Measurements from ENCODE around the gene SLC9A9. TPM values are rescaled to one million over a fixed set of nuclear protein-coding genes. Genes with fewer than 3 reads are reported as not detected.

SLC9A9 gene
- total and polyA plus RNA-seq, 9 of the 15 experiments (the other 6 are each of a cell fraction or from before 2014, with no cell fraction given): 0.03 to 0.13 TPM; not detected in 7

- TF ChIP-seq ID3 (CRISPR knock-in tag; IDR thresholded peaks at IDR 0.05) (no peak), ID3 (tag; IDR thresholded peaks at IDR 0.05) (0 out of 2 replicates have a peak, but pooled peaks have one; percentile 15), ZBTB17 (CRISPR knock-in tag; IDR thresholded peaks at IDR 0.05) (no peak)
- intact Hi-C loops (cut with micrococcal nuclease) (no loop called here), in situ Hi-C loops (cut with MboI) (no loop called here)
- Histone ChIP-seq H3K4me3 (no peak overlapping the region), H3K79me2 (ENCODE audit: control insufficient read depth, insufficient read depth, low read length) (no peaks in the 10 kb centered on the region), H3K4me2 (ENCODE audit: insufficient read depth, low read length) (no peak overlapping the region), H3K9me3 (replicated peaks; ENCODE audit: control insufficient read depth, insufficient read depth, low read depth, low read length) (no peaks in the 10 kb centered on the region), H3K4me1 (replicated peaks in 1 of 2; ENCODE audit: control insufficient read depth in 2 of 2, insufficient read depth in 2 of 2, low read length in 2 of 2) (peaks cover 6 to 13% of the 10 kb centered on the region in 2 experiments; a peak in 4 of 5 replicates), H2AFZ (ENCODE audit: low read depth, low read length) (no peak overlapping the region), H3K27ac (ENCODE audit: extremely low read depth, low read depth, low read length) (no peak overlapping the region), H3K27me3 (ENCODE audit: control insufficient read depth in 2 of 2, insufficient read depth in 2 of 2, low read length in 2 of 2) (no peaks in the 10 kb centered on the region), H3K36me3 (ENCODE audit: control insufficient read depth, insufficient read depth, low read length) (no peaks in the 10 kb centered on the region), H3K9me1 (ENCODE audit: control insufficient read depth, insufficient read depth, low read length) (no peaks in the 10 kb centered on the region), H4K20me1 (replicated peaks; ENCODE audit: control insufficient read depth, insufficient read depth, low read length) (no peaks in the 10 kb centered on the region), H3K9ac (ENCODE audit: insufficient read depth in 1 of 2, low read depth in 2 of 2, low read length in 2 of 2) (no peak overlapping the region)
- peak; percentile 69 for FAIRE-seq
- POLR2A ChIA-PET: interaction anchor here (0.5 to 1.4 kb wide), 3 partner anchors 9 to 178 kb away, joined by 3 to 4 read pairs (median 4); no protein-coding TSS in a partner anchor
- peak in 2 of 4 experiments; percentile 26 to 49 for DNase-seq (ENCODE audit: extremely low read depth in 1 of 4, low spot score in 3 of 4)
- CTCF ChIA-PET (ENCODE audit: low intra/inter-chr PET ratio): no interaction called here
- WGBS (ENCODE audit: insufficient coverage, low coverage, missing lambda C conversion rate): 17% methylated on average over 1 of the region's 1 CpG
- ATAC-seq: no peak; the same call in 2 of the 3 replicates
- no TSS peak for BruUV-seq (replicated peaks)
Observed at GRCh38 chr3:143222981-143223380, 625.3 kb downstream of the SLC9A9 start.

GRCh38 chr3:143222505-143222904 is 625.8 kb downstream of the SLC9A9 start:
- Histone ChIP-seq H3K4me1 (replicated peaks in 1 of 2; ENCODE audit: control insufficient read depth in 2 of 2, insufficient read depth in 2 of 2, low read length in 2 of 2) (peaks cover 6 to 14% of the 10 kb centered on the region in 2 experiments; a peak in 4 of 5 replicates), H3K36me3 (ENCODE audit: control insufficient read depth, insufficient read depth, low read length) (no peaks in the 10 kb centered on the region), H3K4me2 (ENCODE audit: insufficient read depth, low read length) (no peak overlapping the region), H3K9me3 (replicated peaks; ENCODE audit: control insufficient read depth, insufficient read depth, low read depth, low read length) (no peaks in the 10 kb centered on the region), H3K79me2 (ENCODE audit: control insufficient read depth, insufficient read depth, low read length) (no peaks in the 10 kb centered on the region), H3K9ac (ENCODE audit: insufficient read depth in 1 of 2, low read depth in 2 of 2, low read length in 2 of 2) (no peak overlapping the region), H4K20me1 (replicated peaks; ENCODE audit: control insufficient read depth, insufficient read depth, low read length) (no peaks in the 10 kb centered on the region), H3K27ac (ENCODE audit: extremely low read depth, low read depth, low read length) (no peak overlapping the region), H2AFZ (ENCODE audit: low read depth, low read length) (no peak overlapping the region), H3K9me1 (ENCODE audit: control insufficient read depth, insufficient read depth, low read length) (no peaks in the 10 kb centered on the region), H3K4me3 (no peak overlapping the region), H3K27me3 (ENCODE audit: control insufficient read depth in 2 of 2, insufficient read depth in 2 of 2, low read length in 2 of 2) (no peaks in the 10 kb centered on the region)
- in situ Hi-C loops (cut with MboI) (no loop called here), intact Hi-C loops (cut with micrococcal nuclease) (no loop called here)
- CTCF ChIA-PET (ENCODE audit: low intra/inter-chr PET ratio): no interaction called here
- FAIRE-seq (peak; percentile 98), ATAC-seq (peak; percentile 91), DNase-seq (ENCODE audit: extremely low read depth in 1 of 4, low spot score in 3 of 4) (peak; percentile 23 to 83 (median 52))
- POLR2A ChIA-PET: interaction anchor here (0.7 to 1.4 kb wide), 3 partner anchors 10 to 22 kb away, joined by 3 to 4 read pairs (median 4); no protein-coding TSS in a partner anchor
- no TSS peak for BruUV-seq (replicated peaks)
- 0% methylated on average over 3 of the region's 3 CpGs for WGBS (ENCODE audit: insufficient coverage, low coverage, missing lambda C conversion rate)
- TF ChIP-seq TOE1 (IDR thresholded peaks at IDR 0.05; ENCODE audit: borderline replicate concordance): no peak
- no peak for TF ChIP-seq TOE1 (CRISPR knock-in tag; IDR thresholded peaks at IDR 0.05; ENCODE audit: borderline replicate concordance, low read depth)
- no peak for TF ChIP-seq SRF (CRISPR knock-in tag; IDR thresholded peaks at IDR 0.05)
- no peak for TF ChIP-seq ZBTB1 (CRISPR knock-in tag; IDR thresholded peaks at IDR 0.05; ENCODE audit: borderline replicate concordance, low read depth)
- no peak for TF ChIP-seq GTF2E2 (tag; IDR thresholded peaks at IDR 0.05)
- peak; percentile 88 for TF ChIP-seq FOSL1 (tag; conservative IDR thresholded peaks at IDR 0.05)
- no peak for TF ChIP-seq SMAD2 (IDR thresholded peaks at IDR 0.05; ENCODE audit: low read depth, low read length)
- TF ChIP-seq PHF20 (IDR thresholded peaks at IDR 0.05; ENCODE audit: partially characterized antibody): no peak
- no peak for TF ChIP-seq ZNF316 (IDR thresholded peaks at IDR 0.05)
- peak; percentile 43; the same call in 1 of the 2 replicates for TF ChIP-seq MYNN (IDR thresholded peaks at IDR 0.05)
- TF ChIP-seq MYNN (CRISPR knock-in tag; IDR thresholded peaks at IDR 0.05): no peak
- TF ChIP-seq YBX1 (IDR thresholded peaks at IDR 0.05): no peak
- no peak for TF ChIP-seq TEAD1 (CRISPR knock-in tag; IDR thresholded peaks at IDR 0.05)
- no peak for TF ChIP-seq DLX4 (CRISPR knock-in tag; IDR thresholded peaks at IDR 0.05)
